GM13977 (cell line): Measurements from ENCODE around the gene CEACAM6.

Source experiments
- DNase-seq: peaks from one replicate; pipeline ENCODE4 v3.0.0; 2012; ENCODE audit warnings: low spot score
- in situ Hi-C: fragments of 300-500 bp; cut with MboI; formaldehyde crosslinking; loops from one replicate; pipeline ENCODE4 v1.12.0; 2022; ENCODE audit warnings: low sequenced_read_pairs, low pct_unique_long_range_greater_than_20kb, mixed read lengths, inconsistent platforms; ENCODE audit not compliant: unreplicated experiment
- TF ChIP-seq, protein P1 (sequence below): IDR thresholded peaks from 2 replicates; pipeline ENCODE4 v1.5.1; 2012; ENCODE audit warnings: mild to moderate bottlenecking, control low read depth; ENCODE audit not compliant: insufficient read depth; ENCODE audit errors: extremely low read depth, missing control alignments

CEACAM6 gene

DNA sequence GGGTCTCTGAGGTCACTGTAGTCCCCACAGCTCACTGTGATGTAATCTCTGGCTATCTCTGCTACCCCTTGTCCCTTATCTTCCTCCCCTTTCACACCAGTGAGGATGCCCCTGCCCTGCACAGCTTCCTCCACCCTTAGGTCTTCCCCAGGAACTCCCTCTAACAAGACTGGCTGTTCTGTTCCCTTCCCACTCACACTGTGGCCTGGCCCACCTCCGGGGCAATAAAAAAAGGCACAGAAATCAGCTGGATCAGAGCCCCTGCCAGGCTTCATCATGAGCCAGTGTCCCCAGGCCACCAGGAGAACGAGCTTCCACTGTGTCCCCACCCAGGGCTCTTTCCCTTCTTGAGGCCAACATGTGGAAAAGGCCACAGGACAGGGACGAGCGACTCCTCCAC lies 45.7 kb downstream of the CEACAM6 start:
- TF ChIP-seq, protein P1, sequence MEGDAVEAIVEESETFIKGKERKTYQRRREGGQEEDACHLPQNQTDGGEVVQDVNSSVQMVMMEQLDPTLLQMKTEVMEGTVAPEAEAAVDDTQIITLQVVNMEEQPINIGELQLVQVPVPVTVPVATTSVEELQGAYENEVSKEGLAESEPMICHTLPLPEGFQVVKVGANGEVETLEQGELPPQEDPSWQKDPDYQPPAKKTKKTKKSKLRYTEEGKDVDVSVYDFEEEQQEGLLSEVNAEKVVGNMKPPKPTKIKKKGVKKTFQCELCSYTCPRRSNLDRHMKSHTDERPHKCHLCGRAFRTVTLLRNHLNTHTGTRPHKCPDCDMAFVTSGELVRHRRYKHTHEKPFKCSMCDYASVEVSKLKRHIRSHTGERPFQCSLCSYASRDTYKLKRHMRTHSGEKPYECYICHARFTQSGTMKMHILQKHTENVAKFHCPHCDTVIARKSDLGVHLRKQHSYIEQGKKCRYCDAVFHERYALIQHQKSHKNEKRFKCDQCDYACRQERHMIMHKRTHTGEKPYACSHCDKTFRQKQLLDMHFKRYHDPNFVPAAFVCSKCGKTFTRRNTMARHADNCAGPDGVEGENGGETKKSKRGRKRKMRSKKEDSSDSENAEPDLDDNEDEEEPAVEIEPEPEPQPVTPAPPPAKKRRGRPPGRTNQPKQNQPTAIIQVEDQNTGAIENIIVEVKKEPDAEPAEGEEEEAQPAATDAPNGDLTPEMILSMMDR = no peak
- in situ Hi-C loops = no loop called here
- DNase-seq = no peak

DNA sequence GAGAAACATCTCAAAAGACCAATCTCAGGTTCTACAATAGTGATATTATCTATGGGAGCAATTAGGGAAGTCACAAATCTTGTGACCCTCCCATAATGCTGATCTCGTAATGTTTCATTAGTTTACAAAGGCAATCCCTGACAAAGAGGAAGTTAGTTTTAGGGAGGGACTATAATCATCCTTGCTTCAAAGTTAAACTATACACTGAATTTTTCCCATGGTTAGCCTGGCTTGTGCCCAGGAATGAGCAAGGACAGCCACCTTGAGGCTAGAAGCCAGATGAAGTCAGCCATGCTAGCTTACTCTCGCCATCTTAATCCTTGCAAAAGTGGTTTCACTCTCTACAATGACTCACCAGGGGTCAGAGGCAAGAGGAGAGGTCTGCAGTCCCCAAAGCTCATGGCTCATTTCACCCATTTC lies 46.5 kb downstream of the CEACAM6 start:
- TF ChIP-seq, protein P1 = no peak
- DNase-seq = no peak
- in situ Hi-C loops = no loop called here

DNA sequence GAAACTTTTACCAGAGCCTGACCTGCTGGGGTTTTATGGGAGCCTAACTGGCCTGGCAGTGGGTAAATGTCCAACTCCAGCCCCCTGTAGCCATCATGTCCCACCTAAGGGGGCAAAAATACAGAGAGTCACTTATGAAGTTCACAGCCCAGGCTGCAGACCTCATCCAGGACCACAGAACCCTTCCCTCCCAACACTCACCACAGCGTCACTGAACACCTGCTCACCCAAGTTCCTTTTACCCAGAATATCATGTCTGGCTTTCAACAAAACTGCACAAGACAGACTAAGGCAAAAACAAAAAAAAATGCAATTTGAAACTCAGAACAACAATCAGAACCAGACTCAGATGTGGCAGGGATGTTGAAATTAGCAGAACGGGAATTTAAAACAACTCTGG lies 47.4 kb downstream of the CEACAM6 start:
- in situ Hi-C loops = no loop called here
- DNase-seq = no peak
- TF ChIP-seq, protein P1 = no peak

DNA sequence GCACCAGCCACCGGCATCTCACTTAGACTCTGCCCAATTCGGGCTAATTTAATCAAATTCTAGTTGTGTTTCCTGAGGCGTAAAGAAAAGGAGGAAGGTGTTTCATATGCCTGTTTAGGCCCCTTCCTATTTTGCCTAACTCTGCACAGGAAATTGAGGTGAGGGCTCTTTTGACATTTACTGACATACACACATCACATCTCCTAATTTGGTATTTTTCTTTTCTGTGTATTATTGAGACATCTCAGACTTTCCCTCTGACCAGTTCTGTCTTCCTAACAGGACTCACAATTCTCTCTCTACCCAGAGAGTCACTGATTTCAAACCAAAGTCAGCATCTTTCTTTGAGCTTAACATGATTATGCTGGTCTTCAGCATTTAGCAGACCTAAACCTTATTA lies 49.0 kb downstream of the CEACAM6 start:
- TF ChIP-seq, protein P1 = no peak
- DNase-seq = no peak

DNA sequence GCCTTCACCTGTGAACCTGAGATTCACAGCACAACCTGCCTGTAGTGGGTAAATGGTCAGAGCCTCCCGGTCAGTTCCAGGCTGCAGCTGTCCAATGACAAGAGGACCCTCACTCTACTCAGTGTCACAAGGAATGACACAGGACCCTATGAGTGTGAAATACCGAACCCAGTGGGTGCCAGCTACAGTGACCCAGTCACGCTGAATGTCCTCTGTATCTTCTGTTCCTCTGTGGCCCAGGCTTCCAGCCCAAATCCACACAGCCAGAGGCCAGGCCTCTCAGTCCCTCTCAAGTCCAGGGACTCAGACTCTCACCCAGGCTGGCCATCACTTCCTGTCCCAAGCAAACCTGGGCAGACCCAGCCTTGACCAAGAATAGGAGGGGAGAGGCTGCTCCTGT lies 51.8 kb downstream of the CEACAM6 start:
- TF ChIP-seq, protein P1 = no peak
- in situ Hi-C loops = no loop called here
- no peak for DNase-seq

More for the DNA sequence above, 49.0 kb downstream of the CEACAM6 start:
- in situ Hi-C loops = no loop called here

DNA sequence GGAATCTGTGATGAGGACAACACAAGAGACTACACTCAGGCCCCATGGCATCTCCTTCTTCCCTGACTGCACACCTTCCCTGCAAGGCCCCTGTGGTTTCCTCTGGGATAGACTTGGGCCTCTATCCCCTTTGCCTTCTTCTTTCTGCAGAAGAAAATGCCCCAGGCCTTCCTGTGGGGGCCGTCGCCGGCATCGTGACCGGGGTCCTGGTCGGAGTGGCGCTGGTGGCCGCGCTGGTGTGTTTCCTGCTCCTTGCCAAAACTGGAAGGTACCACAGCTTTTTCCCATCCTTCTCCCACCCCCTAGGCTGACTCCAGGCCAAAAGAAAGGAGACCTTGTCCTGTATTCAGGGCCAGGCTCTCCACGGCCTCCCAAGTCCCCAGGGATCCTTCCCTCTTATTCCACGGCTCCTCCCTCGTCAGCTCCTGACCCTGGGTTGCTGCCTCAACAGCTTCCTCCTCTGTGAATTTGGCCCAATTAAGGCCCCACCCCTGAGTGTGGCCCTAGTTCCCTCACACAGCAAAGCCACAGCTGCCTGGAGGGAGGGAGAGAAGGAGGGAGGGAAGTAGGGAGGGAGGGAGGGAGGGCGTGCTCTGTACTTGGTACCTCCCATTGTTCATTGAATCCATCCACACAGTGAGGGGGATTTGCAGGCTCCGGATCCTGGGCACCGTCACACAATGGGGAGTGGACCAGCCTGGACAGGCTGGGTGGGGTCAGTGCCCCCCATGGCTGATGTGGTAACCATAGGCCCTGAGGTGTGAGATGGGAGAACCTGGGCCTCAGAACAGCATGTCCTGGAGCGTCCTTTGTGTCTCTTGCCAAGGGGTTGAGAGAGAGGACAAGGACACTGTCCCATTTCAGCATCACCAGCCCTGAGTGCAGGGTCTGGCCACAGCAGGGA lies 53.6 kb downstream of the CEACAM6 start:
- DNase-seq = no peak
- TF ChIP-seq, protein P1 = no peak
- in situ Hi-C loops = no loop called here
